Bronchial epithelial cell (primary cell): ENCODE measurements around the gene CA11. TPM values are rescaled to one million over a fixed set of nuclear protein-coding genes. Genes with fewer than 3 reads are reported as not detected.

Experiments
- DNase-seq: peaks from one replicate; pipeline ENCODE4 v3.0.0-alpha.2; 2010; ENCODE audit warnings: low read depth
- FAIRE-seq: peaks from 2 replicates; lab custom pipeline; 2011; peaks lifted over from hg19 to GRCh38; lab: Jason Lieb, UNC
- H3K27me3 ChIP-seq: 2 replicates; pipeline ENCODE4 v1.5.1; 2011; ENCODE audit warnings: low read length; ENCODE audit not compliant: control insufficient read depth, insufficient read depth
- H3K36me3 ChIP-seq: 2 replicates; pipeline ENCODE4 v1.5.1; 2011; ENCODE audit warnings: low read length; ENCODE audit not compliant: control insufficient read depth, insufficient read depth
- H3K4me3 ChIP-seq: 2 replicates; pipeline ENCODE4 v1.5.1; 2011; ENCODE audit warnings: mild to moderate bottlenecking, low read depth, low read length, control low read depth
- total RNA-seq: library from RNA; depleted of rRNA; stranded (reverse); fragments of >200 nt; gene quantifications from 2 replicates; pipeline ENCODE4 v1.2.1, GENCODE V29; 2014
- TF ChIP-seq, protein P1 (sequence below): IDR thresholded peaks from 2 replicates; pipeline ENCODE4 v1.5.1; 2011; ENCODE audit warnings: mild to moderate bottlenecking, moderate library complexity, low read length, control low read depth, inconsistent platforms; ENCODE audit not compliant: insufficient read depth, severe bottlenecking

The CA11 gene
- total RNA-seq, 1 donor from 2014 or later = 2.4 TPM

- Histone ChIP-seq H3K4me3 (no peak overlapping the region), H3K36me3 (no peaks in the 10 kb centered on the region), H3K27me3 (no peaks in the 10 kb centered on the region)
- TF ChIP-seq, protein P1, sequence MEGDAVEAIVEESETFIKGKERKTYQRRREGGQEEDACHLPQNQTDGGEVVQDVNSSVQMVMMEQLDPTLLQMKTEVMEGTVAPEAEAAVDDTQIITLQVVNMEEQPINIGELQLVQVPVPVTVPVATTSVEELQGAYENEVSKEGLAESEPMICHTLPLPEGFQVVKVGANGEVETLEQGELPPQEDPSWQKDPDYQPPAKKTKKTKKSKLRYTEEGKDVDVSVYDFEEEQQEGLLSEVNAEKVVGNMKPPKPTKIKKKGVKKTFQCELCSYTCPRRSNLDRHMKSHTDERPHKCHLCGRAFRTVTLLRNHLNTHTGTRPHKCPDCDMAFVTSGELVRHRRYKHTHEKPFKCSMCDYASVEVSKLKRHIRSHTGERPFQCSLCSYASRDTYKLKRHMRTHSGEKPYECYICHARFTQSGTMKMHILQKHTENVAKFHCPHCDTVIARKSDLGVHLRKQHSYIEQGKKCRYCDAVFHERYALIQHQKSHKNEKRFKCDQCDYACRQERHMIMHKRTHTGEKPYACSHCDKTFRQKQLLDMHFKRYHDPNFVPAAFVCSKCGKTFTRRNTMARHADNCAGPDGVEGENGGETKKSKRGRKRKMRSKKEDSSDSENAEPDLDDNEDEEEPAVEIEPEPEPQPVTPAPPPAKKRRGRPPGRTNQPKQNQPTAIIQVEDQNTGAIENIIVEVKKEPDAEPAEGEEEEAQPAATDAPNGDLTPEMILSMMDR = no peak
- no peak for FAIRE-seq
- DNase-seq = no peak
Measured at GRCh38 chr19:48650974-48651682, 5.1 kb upstream of the CA11 start.

GRCh38 chr19:48648134-48648533 is 2.1 kb upstream of the CA11 start:
- H3K4me3 ChIP-seq = no peak overlapping the region
- FAIRE-seq (no peak), DNase-seq (no peak)
- no peaks in the 10 kb centered on the region for H3K27me3 ChIP-seq
- H3K36me3 ChIP-seq = no peaks in the 10 kb centered on the region
- TF ChIP-seq, protein P1 = no peak

GRCh38 chr19:48646722-48647216 is 782 bp upstream of the CA11 start:
- FAIRE-seq (no peak), DNase-seq (no peak)
- TF ChIP-seq, protein P1 = no peak
- no peak overlapping the region for H3K4me3 ChIP-seq
- H3K36me3 ChIP-seq = no peaks in the 10 kb centered on the region
- no peaks in the 10 kb centered on the region for H3K27me3 ChIP-seq

DNA sequence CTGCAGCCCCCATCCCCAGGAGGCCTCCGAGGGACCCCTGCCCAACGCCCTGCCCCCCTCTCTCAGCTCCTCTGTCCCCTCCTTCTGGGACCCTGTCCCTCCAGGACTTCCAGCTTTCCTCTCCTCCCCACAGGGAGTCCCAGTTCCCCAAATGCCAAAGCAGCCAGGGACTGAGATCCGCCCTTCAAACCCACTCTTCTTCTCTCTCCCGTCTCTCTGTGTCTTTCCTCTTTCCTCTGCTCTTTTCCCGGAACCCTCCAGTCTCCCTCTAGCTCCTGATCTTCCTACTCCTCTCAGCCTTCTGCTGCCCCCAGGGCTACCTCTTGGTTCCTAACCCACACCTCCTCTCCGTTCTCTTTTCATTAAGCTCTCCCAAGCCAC is 377 bp downstream of the CA11 start:
- DNase-seq (no peak), FAIRE-seq (no peak)
- TF ChIP-seq, protein P1 = no peak
- no peaks in the 10 kb centered on the region for H3K27me3 ChIP-seq
- no peaks in the 10 kb centered on the region for H3K36me3 ChIP-seq
- peak overlapping the region; percentile 47 for H3K4me3 ChIP-seq

- FAIRE-seq (no peak), DNase-seq (peak; percentile 52)
- TF ChIP-seq, protein P1 = no peak
- Histone ChIP-seq H3K4me3 (peak overlapping the region; percentile 47), H3K36me3 (no peaks in the 10 kb centered on the region), H3K27me3 (no peaks in the 10 kb centered on the region)
Measured at GRCh38 chr19:48644839-48645619, 958 bp downstream of the CA11 start.
